ENCODE measurements around the gene CT45A8. TPM values are rescaled to one million over a fixed set of nuclear protein-coding genes. Genes with fewer than 3 reads are reported as not detected.
"Not testable (repeated sequence)": the region's sequence is repeated elsewhere in the genome, so short reads cannot be mapped to it uniquely, and the experiment has no call there.

CT45A8 gene
- total RNA-seq, 2 donors from 2014 or later: not detected

DNA sequence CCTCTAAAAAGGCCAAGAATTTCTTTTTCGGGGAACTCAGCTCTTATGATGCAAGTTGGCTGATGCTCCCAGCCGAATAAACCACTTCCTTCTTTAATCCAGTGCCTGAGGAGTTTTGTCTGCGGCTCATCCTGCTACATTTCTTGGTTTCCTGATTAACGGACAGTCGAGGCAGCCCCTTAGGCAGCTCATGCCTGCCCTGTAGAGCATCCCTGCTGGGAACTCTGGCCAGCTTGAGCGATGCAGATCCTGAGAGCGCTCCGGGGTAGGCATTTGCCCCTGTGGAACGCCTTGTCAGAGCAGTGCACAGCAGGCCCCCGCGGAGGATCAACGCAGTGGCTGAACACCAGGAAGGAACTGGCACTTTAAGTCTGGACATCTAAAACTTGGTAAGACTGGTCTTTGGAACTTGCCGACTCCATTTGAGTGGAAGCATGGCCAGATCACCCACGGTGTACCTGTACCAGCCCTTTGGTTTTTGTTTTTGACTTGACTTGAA is 35.8 kb upstream of the CT45A8 start:
- TF ChIP-seq, protein P1, sequence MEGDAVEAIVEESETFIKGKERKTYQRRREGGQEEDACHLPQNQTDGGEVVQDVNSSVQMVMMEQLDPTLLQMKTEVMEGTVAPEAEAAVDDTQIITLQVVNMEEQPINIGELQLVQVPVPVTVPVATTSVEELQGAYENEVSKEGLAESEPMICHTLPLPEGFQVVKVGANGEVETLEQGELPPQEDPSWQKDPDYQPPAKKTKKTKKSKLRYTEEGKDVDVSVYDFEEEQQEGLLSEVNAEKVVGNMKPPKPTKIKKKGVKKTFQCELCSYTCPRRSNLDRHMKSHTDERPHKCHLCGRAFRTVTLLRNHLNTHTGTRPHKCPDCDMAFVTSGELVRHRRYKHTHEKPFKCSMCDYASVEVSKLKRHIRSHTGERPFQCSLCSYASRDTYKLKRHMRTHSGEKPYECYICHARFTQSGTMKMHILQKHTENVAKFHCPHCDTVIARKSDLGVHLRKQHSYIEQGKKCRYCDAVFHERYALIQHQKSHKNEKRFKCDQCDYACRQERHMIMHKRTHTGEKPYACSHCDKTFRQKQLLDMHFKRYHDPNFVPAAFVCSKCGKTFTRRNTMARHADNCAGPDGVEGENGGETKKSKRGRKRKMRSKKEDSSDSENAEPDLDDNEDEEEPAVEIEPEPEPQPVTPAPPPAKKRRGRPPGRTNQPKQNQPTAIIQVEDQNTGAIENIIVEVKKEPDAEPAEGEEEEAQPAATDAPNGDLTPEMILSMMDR (conservative IDR thresholded peaks at IDR 0.05): no peak
- H3K27me3 Mint-ChIP-seq (ENCODE audit: insufficient read depth): no peaks in the 10 kb centered on the region

DNA sequence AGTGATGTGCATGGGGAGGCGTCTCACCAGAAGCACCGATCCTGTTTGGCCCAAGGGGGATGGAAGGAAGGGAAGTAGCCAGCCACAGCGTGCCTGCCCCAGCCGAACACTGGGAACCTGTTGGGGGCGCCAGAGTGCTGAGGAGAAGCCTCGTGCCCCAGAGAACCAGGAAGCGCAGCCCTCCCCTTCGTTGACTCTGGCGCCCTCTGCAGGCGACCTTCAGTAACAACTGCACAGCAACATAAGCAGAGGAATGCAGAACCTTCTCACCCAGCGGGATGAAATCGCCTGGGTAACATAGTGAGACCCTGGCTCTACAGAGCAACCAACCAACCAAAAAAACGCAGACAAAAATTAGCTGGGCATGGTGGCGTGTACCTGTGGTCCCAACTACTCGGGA is 34.6 kb upstream of the CT45A8 start:
- not testable (repeated sequence) for H3K4me1 ChIP-seq (ENCODE audit: control insufficient read depth, insufficient read depth, low read length); H3K4me3 ChIP-seq (ENCODE audit: low read length); H3K27ac Mint-ChIP-seq; H3K36me3 Mint-ChIP-seq (ENCODE audit: low read depth); H3K9me3 ChIP-seq (ENCODE audit: control insufficient read depth, low read length); H3K27ac ChIP-seq (ENCODE audit: low read depth, low read length); H3K9ac ChIP-seq (ENCODE audit: extremely low read depth, low read length, poor library complexity, severe bottlenecking); H3K27me3 ChIP-seq (ENCODE audit: control insufficient read depth, insufficient read depth, low read length, poor library complexity, severe bottlenecking); H3K4me3 Mint-ChIP-seq; H3K36me3 ChIP-seq (ENCODE audit: control insufficient read depth, insufficient read depth, low read length); H3K27me3 Mint-ChIP-seq (ENCODE audit: insufficient read depth); H3K4me1 Mint-ChIP-seq
- WGBS, 2 experiments (ENCODE audit: insufficient coverage in 1 of 2, insufficient read length in 1 of 2): 64% methylated on average over 9 of the region's 15 CpGs; no CpG with 5 or more reads in 1 of the 2 experiments
- DNase-seq: peak; percentile 63
- peaks cover 47% of the 10 kb centered on the region for H3K9me3 Mint-ChIP-seq
- TF ChIP-seq, protein P1 (conservative IDR thresholded peaks at IDR 0.05): peak; percentile 40

More for the DNA sequence above, 35.8 kb upstream of the CT45A8 start:
- Mint-ChIP-seq H3K27ac (no peak overlapping the region), H3K9me3 (peaks cover 57% of the 10 kb centered on the region), H3K36me3 (ENCODE audit: low read depth) (no peaks in the 10 kb centered on the region), H3K4me3 (no peak overlapping the region), H3K4me1 (no peaks in the 10 kb centered on the region)
- no peaks in the 10 kb centered on the region for H3K9me3 ChIP-seq (ENCODE audit: control insufficient read depth, low read length)
- WGBS, 2 experiments (ENCODE audit: insufficient coverage in 1 of 2, insufficient read length in 1 of 2): 92 to 93% methylated on average over 5 to 14 of the region's 14 CpGs
- no peak overlapping the region for H3K27ac ChIP-seq (ENCODE audit: low read depth, low read length)
- no peak overlapping the region for H3K9ac ChIP-seq (ENCODE audit: extremely low read depth, low read length, poor library complexity, severe bottlenecking)
- no peaks in the 10 kb centered on the region for H3K36me3 ChIP-seq (ENCODE audit: control insufficient read depth, insufficient read depth, low read length)
- no peak overlapping the region for H3K4me3 ChIP-seq (ENCODE audit: low read length)
- H3K4me1 ChIP-seq (ENCODE audit: control insufficient read depth, insufficient read depth, low read length): no peaks in the 10 kb centered on the region
- no peaks in the 10 kb centered on the region for H3K27me3 ChIP-seq (ENCODE audit: control insufficient read depth, insufficient read depth, low read length, poor library complexity, severe bottlenecking)
- DNase-seq: no peak

DNA sequence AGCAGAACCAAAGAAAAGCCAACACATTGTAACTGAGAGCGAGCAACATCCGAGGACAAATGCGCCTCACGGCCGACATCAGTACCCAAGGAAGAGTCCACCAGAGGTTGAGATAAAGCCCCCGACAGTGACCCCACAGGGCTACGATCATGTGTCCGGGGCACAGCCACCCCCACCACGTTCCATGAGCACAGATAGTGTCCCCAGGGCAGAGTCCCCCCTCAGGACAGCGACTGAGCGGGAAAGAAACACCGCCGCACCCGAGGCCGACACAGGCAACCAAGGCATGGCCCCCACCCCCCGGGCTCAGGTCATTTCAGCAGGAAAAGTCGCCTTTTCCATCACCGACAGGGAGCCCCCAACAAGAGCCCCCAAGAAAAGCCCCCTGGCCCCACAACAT is 33.9 kb upstream of the CT45A8 start:
- not testable (repeated sequence) for H3K27ac Mint-ChIP-seq; H3K9me3 ChIP-seq (ENCODE audit: control insufficient read depth, low read length); H3K27me3 Mint-ChIP-seq (ENCODE audit: insufficient read depth); H3K36me3 ChIP-seq (ENCODE audit: control insufficient read depth, insufficient read depth, low read length); H3K4me3 Mint-ChIP-seq; DNase-seq; H3K27ac ChIP-seq (ENCODE audit: low read depth, low read length); H3K27me3 ChIP-seq (ENCODE audit: control insufficient read depth, insufficient read depth, low read length, poor library complexity, severe bottlenecking); H3K4me3 ChIP-seq (ENCODE audit: low read length); H3K36me3 Mint-ChIP-seq (ENCODE audit: low read depth); H3K4me1 ChIP-seq (ENCODE audit: control insufficient read depth, insufficient read depth, low read length); H3K4me1 Mint-ChIP-seq; H3K9ac ChIP-seq (ENCODE audit: extremely low read depth, low read length, poor library complexity, severe bottlenecking)
- WGBS, 2 experiments (ENCODE audit: insufficient coverage in 1 of 2, insufficient read length in 1 of 2): 81% methylated on average over 4 of the region's 18 CpGs; no CpG with 5 or more reads in 1 of the 2 experiments
- peaks cover 44% of the 10 kb centered on the region for H3K9me3 Mint-ChIP-seq

DNA sequence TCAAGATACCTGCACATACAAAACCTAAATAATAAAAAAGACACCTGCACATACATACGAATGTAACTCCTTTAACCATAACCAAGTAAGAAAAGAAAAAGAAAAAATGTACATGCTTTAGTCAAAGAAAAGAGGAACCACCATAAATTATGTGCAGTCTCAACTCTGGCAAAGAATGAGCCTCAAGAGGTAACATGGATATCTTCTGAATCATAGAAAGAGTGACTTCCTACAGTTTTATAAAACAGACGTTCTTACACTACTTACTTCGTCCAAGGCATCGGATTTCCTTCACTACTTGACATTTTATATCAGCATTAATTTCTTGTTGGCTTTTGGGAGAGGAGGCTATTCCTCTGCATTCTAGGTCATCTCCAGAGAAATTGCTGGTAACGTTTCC is 28.4 kb upstream of the CT45A8 start:
- not testable (repeated sequence) for H3K36me3 ChIP-seq (ENCODE audit: control insufficient read depth, insufficient read depth, low read length); H3K27me3 Mint-ChIP-seq (ENCODE audit: insufficient read depth); H3K4me1 Mint-ChIP-seq

DNA sequence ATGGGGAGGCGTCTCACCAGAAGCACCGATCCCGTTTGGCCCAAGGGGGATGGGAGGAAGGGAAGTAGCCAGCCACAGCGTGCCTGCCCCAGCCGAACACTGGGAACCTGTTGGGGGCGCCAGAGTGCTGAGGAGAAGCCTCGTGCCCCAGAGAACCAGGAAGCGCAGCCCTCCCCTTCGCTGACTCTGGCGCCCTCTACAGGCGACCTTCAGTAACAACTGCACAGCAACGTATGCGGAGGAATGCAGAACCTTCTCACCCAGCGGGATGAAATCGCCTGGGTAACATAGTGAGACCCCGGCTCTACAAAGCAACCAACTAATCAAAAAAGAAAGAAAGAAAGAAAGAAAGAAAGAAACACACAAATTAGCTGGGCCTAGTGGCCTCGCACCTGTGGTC is 17.4 kb upstream of the CT45A8 start, which contains the start of gene CT45A9:
Gene CT45A9 (minus strand): TSS at position 101 of the 400 bp plus-strand sequence. CDS start 3,751 bp downstream, outside the sequence.
- H3K4me3 ChIP-seq (ENCODE audit: low read length): not testable (repeated sequence)

More for the DNA sequence above, 28.4 kb upstream of the CT45A8 start:
- not testable (repeated sequence) for H3K9me3 ChIP-seq (ENCODE audit: control insufficient read depth, low read length); H3K9ac ChIP-seq (ENCODE audit: extremely low read depth, low read length, poor library complexity, severe bottlenecking); H3K4me3 Mint-ChIP-seq; H3K27ac Mint-ChIP-seq; H3K27me3 ChIP-seq (ENCODE audit: control insufficient read depth, insufficient read depth, low read length, poor library complexity, severe bottlenecking); H3K36me3 Mint-ChIP-seq (ENCODE audit: low read depth); H3K4me1 ChIP-seq (ENCODE audit: control insufficient read depth, insufficient read depth, low read length); DNase-seq; H3K4me3 ChIP-seq (ENCODE audit: low read length); H3K27ac ChIP-seq (ENCODE audit: low read depth, low read length)
- H3K9me3 Mint-ChIP-seq: peaks cover 10% of the 10 kb centered on the region
- no CpG with 5 or more reads among the region's 5 CpGs for WGBS, 2 experiments (ENCODE audit: insufficient coverage in 1 of 2, insufficient read length in 1 of 2)

DNA sequence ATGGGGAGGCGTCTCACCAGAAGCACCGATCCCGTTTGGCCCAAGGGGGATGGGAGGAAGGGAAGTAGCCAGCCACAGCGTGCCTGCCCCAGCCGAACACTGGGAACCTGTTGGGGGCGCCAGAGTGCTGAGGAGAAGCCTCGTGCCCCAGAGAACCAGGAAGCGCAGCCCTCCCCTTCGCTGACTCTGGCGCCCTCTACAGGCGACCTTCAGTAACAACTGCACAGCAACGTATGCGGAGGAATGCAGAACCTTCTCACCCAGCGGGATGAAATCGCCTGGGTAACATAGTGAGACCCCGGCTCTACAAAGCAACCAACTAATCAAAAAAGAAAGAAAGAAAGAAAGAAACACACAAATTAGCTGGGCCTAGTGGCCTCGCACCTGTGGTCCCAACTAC is 17.2 kb downstream of the CT45A8 start, which contains the start of gene CT45A7:
Gene CT45A7 (minus strand): TSS at position 101 of the 400 bp plus-strand sequence. CDS start 3,747 bp downstream, outside the sequence.
- not testable (repeated sequence) for H3K27ac Mint-ChIP-seq; H3K4me3 ChIP-seq (ENCODE audit: low read length); H3K4me1 Mint-ChIP-seq; H3K36me3 Mint-ChIP-seq (ENCODE audit: low read depth); H3K27me3 Mint-ChIP-seq (ENCODE audit: insufficient read depth); DNase-seq; H3K27ac ChIP-seq (ENCODE audit: low read depth, low read length); H3K4me3 Mint-ChIP-seq; H3K4me1 ChIP-seq (ENCODE audit: control insufficient read depth, insufficient read depth, low read length); H3K9me3 Mint-ChIP-seq; H3K9ac ChIP-seq (ENCODE audit: extremely low read depth, low read length, poor library complexity, severe bottlenecking); H3K36me3 ChIP-seq (ENCODE audit: control insufficient read depth, insufficient read depth, low read length); H3K27me3 ChIP-seq (ENCODE audit: control insufficient read depth, insufficient read depth, low read length, poor library complexity, severe bottlenecking); H3K9me3 ChIP-seq (ENCODE audit: control insufficient read depth, low read length)
- no CpG with 5 or more reads among the region's 17 CpGs for WGBS, 2 experiments (ENCODE audit: insufficient coverage in 1 of 2, insufficient read length in 1 of 2)

More for the DNA sequence above, 17.4 kb upstream of the CT45A8 start, which contains the start of gene CT45A9:
- not testable (repeated sequence) for H3K4me3 Mint-ChIP-seq; H3K4me1 ChIP-seq (ENCODE audit: control insufficient read depth, insufficient read depth, low read length); H3K9me3 Mint-ChIP-seq; H3K4me1 Mint-ChIP-seq; H3K27me3 Mint-ChIP-seq (ENCODE audit: insufficient read depth); H3K36me3 Mint-ChIP-seq (ENCODE audit: low read depth); DNase-seq; H3K9me3 ChIP-seq (ENCODE audit: control insufficient read depth, low read length); H3K9ac ChIP-seq (ENCODE audit: extremely low read depth, low read length, poor library complexity, severe bottlenecking); H3K27ac Mint-ChIP-seq; H3K27ac ChIP-seq (ENCODE audit: low read depth, low read length); H3K27me3 ChIP-seq (ENCODE audit: control insufficient read depth, insufficient read depth, low read length, poor library complexity, severe bottlenecking); H3K36me3 ChIP-seq (ENCODE audit: control insufficient read depth, insufficient read depth, low read length)
- no CpG with 5 or more reads among the region's 17 CpGs for WGBS, 2 experiments (ENCODE audit: insufficient coverage in 1 of 2, insufficient read length in 1 of 2)

Measured in endodermal cell (in vitro differentiated cells).